HG03571 (cell line): ENCODE results near the gene GOLIM4.
"Not testable (repeated sequence)": the region's sequence is repeated elsewhere in the genome, so short reads cannot be mapped to it uniquely, and the experiment has no call there.

Source experiments
- ATAC-seq: cut with Tn5 transposase; IDR thresholded peaks from one replicate; pipeline ENCODE4 v1.9.1; 2021; ENCODE audit not compliant: unreplicated experiment

The GOLIM4 gene

GRCh38 chr3:168095611-168096209 is at the start of gene GOLIM4:
Gene GOLIM4, minus strand, starts transcription at chr3:168095924. Its CDS starts 639 bp downstream, at chr3:168095285.
- ATAC-seq, result peak; percentile 85

- ATAC-seq, result no peak
Observed at GRCh38 chr3:168141405-168141998, 45.8 kb upstream of the GOLIM4 start.

GRCh38 chr3:168139947-168140346 is 44.2 kb upstream of the GOLIM4 start:
- no peak for ATAC-seq

- no peak for ATAC-seq
Observed at GRCh38 chr3:168138421-168138820, 42.7 kb upstream of the GOLIM4 start.

GRCh38 chr3:168134931-168135330 is 39.2 kb upstream of the GOLIM4 start:
- no peak for ATAC-seq

- ATAC-seq, result not testable (repeated sequence)
Observed at GRCh38 chr3:168130250-168130649, 34.5 kb upstream of the GOLIM4 start.

GRCh38 chr3:168128463-168128862 is 32.7 kb upstream of the GOLIM4 start:
- not testable (repeated sequence) for ATAC-seq

- no peak for ATAC-seq
Observed at GRCh38 chr3:168127466-168127865, 31.7 kb upstream of the GOLIM4 start.

- ATAC-seq, result no peak
Observed at GRCh38 chr3:168124791-168125190, 29.1 kb upstream of the GOLIM4 start.

- ATAC-seq, result no peak
Observed at GRCh38 chr3:168124291-168124690, 28.6 kb upstream of the GOLIM4 start.

GRCh38 chr3:168123201-168124176 is 27.8 kb upstream of the GOLIM4 start:
- ATAC-seq, result no peak

- no peak for ATAC-seq
Observed at GRCh38 chr3:168121184-168122017, 25.7 kb upstream of the GOLIM4 start.

- no peak for ATAC-seq
Observed at GRCh38 chr3:168117853-168118313, 22.2 kb upstream of the GOLIM4 start.

- no peak for ATAC-seq
Observed at GRCh38 chr3:168117059-168117458, 21.3 kb upstream of the GOLIM4 start.

- ATAC-seq, result no peak
Observed at GRCh38 chr3:168116279-168116678, 20.6 kb upstream of the GOLIM4 start.

- ATAC-seq, result no peak
Observed at GRCh38 chr3:168113848-168114247, 18.1 kb upstream of the GOLIM4 start.

GRCh38 chr3:168112894-168113293 is 17.2 kb upstream of the GOLIM4 start:
- ATAC-seq, result no peak

GRCh38 chr3:168104361-168104760 is 8.6 kb upstream of the GOLIM4 start:
- no peak for ATAC-seq

- no peak for ATAC-seq
Observed at GRCh38 chr3:168102735-168103410, 7.1 kb upstream of the GOLIM4 start.
